WTC11 (cell line): ENCODE results near the gene DPYSL4.

Experiments
- ESRRA ChIP-seq: sonication (generic); formaldehyde crosslinking; IDR thresholded peaks from 2 replicates; pipeline ENCODE4 v1.8.1; 2022; ENCODE audit warnings: mild to moderate bottlenecking, missing genetic modification reagents, borderline replicate concordance
- IRF2 ChIP-seq: sonication (generic); formaldehyde crosslinking; IDR thresholded peaks from 2 replicates; pipeline ENCODE4 v1.8.0; 2022; ENCODE audit warnings: low read depth, missing genetic modification reagents, borderline replicate concordance
- SMAD4 ChIP-seq: sonication (generic); formaldehyde crosslinking; IDR thresholded peaks from 2 replicates; pipeline ENCODE4 v1.8.0; 2022; ENCODE audit warnings: mild to moderate bottlenecking, missing genetic modification reagents
- TF ChIP-seq, protein P1 (sequence below): fragments of 200-600 bp; IDR thresholded peaks from 2 replicates; pipeline ENCODE4 v1.8.0; 2022; ENCODE audit warnings: antibody characterized with exemption
- TF ChIP-seq, protein P2 (sequence below): sonication (generic); formaldehyde crosslinking; IDR thresholded peaks from 2 replicates; pipeline ENCODE4 v1.8.1; 2023; ENCODE audit warnings: mild to moderate bottlenecking, missing genetic modification reagents

DNA sequence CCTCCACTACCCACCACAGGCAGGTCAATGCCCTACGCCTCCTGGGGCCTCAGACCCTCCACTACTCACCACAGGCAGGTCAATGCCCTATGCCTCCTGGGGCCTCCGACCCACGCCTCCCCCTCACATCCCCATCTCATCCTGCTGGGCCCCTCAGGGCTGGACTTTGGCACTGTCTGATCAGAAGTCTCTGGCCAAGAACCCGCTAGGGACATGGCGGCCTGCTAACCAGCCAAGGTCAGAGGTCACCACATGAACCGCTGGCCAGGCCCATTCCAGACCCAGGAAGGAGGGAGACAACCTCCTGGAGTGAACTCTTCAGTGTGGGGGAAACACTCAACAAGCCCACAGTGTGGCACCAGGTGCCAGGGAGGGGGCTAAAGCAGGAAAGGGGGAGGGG is 65.2 kb downstream of the DPYSL4 start:
- no peak for TF ChIP-seq ESRRA (CRISPR knock-in tag)
- TF ChIP-seq, protein P1, sequence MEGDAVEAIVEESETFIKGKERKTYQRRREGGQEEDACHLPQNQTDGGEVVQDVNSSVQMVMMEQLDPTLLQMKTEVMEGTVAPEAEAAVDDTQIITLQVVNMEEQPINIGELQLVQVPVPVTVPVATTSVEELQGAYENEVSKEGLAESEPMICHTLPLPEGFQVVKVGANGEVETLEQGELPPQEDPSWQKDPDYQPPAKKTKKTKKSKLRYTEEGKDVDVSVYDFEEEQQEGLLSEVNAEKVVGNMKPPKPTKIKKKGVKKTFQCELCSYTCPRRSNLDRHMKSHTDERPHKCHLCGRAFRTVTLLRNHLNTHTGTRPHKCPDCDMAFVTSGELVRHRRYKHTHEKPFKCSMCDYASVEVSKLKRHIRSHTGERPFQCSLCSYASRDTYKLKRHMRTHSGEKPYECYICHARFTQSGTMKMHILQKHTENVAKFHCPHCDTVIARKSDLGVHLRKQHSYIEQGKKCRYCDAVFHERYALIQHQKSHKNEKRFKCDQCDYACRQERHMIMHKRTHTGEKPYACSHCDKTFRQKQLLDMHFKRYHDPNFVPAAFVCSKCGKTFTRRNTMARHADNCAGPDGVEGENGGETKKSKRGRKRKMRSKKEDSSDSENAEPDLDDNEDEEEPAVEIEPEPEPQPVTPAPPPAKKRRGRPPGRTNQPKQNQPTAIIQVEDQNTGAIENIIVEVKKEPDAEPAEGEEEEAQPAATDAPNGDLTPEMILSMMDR = no peak
- no peak for TF ChIP-seq SMAD4 (CRISPR knock-in tag)
- no peak for TF ChIP-seq IRF2
- TF ChIP-seq, protein P2, sequence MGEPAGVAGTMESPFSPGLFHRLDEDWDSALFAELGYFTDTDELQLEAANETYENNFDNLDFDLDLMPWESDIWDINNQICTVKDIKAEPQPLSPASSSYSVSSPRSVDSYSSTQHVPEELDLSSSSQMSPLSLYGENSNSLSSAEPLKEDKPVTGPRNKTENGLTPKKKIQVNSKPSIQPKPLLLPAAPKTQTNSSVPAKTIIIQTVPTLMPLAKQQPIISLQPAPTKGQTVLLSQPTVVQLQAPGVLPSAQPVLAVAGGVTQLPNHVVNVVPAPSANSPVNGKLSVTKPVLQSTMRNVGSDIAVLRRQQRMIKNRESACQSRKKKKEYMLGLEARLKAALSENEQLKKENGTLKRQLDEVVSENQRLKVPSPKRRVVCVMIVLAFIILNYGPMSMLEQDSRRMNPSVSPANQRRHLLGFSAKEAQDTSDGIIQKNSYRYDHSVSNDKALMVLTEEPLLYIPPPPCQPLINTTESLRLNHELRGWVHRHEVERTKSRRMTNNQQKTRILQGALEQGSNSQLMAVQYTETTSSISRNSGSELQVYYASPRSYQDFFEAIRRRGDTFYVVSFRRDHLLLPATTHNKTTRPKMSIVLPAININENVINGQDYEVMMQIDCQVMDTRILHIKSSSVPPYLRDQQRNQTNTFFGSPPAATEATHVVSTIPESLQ (CRISPR knock-in tag) = no peak
